Measurements from ENCODE around the gene PACRG. TPM values are rescaled to one million over a fixed set of nuclear protein-coding genes. Genes with fewer than 3 reads are reported as not detected.

Gene PACRG
- polyA plus RNA-seq, 2 of the 4 experiments (the other 2 are of a cell fraction): 0.14 to 0.30 TPM

DNA sequence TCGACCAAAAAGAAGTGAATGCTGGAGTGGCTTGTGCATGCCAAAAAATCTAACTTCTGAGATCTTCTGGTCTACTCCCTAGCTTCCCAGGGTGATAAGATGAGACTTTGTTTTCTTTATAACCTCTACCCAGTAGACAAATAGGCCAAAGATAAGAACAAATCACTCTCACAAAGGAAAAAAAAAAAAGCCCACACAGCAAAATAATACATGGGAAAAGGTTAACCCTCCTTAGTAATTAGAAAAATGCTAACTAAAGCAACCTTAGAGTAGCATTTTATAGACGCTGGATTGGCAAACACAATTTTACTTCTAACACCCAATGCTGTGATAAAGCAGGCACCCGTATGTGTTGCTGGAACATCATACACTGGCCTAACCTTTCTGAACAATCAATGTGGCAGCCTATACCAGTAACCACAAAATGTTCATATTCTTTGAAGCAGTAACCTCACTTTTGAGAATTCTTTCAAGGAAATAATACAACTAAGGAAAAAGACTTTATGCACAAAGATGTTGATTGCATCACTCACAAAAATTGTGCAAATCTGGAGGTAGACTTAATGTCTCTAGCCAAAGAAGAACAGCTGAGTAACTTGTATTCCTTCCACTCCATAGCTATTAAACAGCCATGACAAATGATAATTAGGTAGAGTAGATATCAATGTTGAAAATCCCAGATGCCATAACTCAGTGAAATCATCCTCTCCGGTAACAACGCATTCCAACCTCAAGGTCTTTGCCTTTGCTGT, 570.5 kb downstream of the PACRG start:
- CTCF ChIA-PET: interaction anchor here (0.6 kb wide), 1 partner anchor 312 kb away, joined by 3 read pairs; no protein-coding TSS in a partner anchor
- Histone ChIP-seq H3K4me2 (no peak overlapping the region), H3K27ac (no peak overlapping the region), H3K4me1 (no peaks in the 10 kb centered on the region), H3K4me3 (no peak overlapping the region), H3K9me3 (no peaks in the 10 kb centered on the region)
- POLR2A ChIA-PET: no interaction called here
- 74% methylated on average over 5 of the region's 5 CpGs for WGBS (ENCODE audit: missing lambda C conversion rate)
- ATAC-seq (no peak), DNase-seq (ENCODE audit: low read depth in 1 of 2, low spot score in 1 of 2) (no peak), FAIRE-seq (no peak)
- TF ChIP-seq BHLHE40 (IDR thresholded peaks at IDR 0.05; ENCODE audit: low read depth, low read length) (no peak), RNF2 (IDR thresholded peaks at IDR 0.05; ENCODE audit: borderline replicate concordance, low read depth) (no peak), KDM1A (IDR thresholded peaks at IDR 0.05; ENCODE audit: low read depth) (no peak), POLR2A (IDR thresholded peaks at IDR 0.05; ENCODE audit: low read length) (no peak), NFE2L2 (conservative IDR thresholded peaks at IDR 0.05; ENCODE audit: low read length) (no peak), GATA3 (IDR thresholded peaks at IDR 0.05; ENCODE audit: borderline replicate concordance) (no peak), JUNB (IDR thresholded peaks at IDR 0.05) (no peak), KDM5A (IDR thresholded peaks at IDR 0.05) (no peak), RARB (CRISPR knock-in tag; IDR thresholded peaks at IDR 0.05) (no peak), MAZ (IDR thresholded peaks at IDR 0.05; ENCODE audit: borderline replicate concordance, low read depth, low read length) (no peak)
- TF ChIP-seq, protein P1, sequence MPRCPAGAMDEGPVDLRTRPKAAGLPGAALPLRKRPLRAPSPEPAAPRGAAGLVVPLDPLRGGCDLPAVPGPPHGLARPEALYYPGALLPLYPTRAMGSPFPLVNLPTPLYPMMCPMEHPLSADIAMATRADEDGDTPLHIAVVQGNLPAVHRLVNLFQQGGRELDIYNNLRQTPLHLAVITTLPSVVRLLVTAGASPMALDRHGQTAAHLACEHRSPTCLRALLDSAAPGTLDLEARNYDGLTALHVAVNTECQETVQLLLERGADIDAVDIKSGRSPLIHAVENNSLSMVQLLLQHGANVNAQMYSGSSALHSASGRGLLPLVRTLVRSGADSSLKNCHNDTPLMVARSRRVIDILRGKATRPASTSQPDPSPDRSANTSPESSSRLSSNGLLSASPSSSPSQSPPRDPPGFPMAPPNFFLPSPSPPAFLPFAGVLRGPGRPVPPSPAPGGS (IDR thresholded peaks at IDR 0.05): no peak

DNA sequence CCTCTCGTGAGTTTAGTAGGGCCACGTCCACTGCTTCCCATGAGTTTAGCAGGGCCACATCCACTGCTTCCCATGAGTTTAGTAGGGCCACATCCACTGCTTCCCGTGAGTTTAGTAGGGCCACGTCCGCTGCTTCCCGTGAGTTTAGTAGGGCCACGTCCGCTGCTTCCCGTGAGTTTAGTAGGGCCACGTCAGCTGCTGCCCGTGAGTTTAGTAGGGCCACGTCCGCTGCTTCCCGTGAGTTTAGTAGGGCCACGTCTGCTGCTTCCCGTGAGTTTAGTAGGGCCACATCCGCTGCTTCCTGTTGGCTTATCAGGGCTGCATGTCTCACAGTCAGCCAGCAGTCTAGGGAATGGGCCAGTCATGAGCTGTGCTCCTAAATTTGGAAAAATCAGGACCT, 573.1 kb downstream of the PACRG start:
- ChIA-PET CTCF (no interaction called here), POLR2A (no interaction called here)
- no peaks in the 10 kb centered on the region for H3K4me1 ChIP-seq
- no peak overlapping the region for H3K27ac ChIP-seq
- no peak for TF ChIP-seq POLR2AphosphoS2 (conservative IDR thresholded peaks at IDR 0.05; ENCODE audit: low read length)
- no peak for TF ChIP-seq FOSB (CRISPR knock-in tag; IDR thresholded peaks at IDR 0.05)
- TF ChIP-seq HOXB13 (CRISPR knock-in tag; IDR thresholded peaks at IDR 0.05; ENCODE audit: low read depth): no peak
- TF ChIP-seq PHF8 (IDR thresholded peaks at IDR 0.05; ENCODE audit: borderline replicate concordance, low read depth): no peak
- no peak for TF ChIP-seq CEBPB (IDR thresholded peaks at IDR 0.05)
- TF ChIP-seq JUN (IDR thresholded peaks at IDR 0.05): no peak
- TF ChIP-seq, protein P2, sequence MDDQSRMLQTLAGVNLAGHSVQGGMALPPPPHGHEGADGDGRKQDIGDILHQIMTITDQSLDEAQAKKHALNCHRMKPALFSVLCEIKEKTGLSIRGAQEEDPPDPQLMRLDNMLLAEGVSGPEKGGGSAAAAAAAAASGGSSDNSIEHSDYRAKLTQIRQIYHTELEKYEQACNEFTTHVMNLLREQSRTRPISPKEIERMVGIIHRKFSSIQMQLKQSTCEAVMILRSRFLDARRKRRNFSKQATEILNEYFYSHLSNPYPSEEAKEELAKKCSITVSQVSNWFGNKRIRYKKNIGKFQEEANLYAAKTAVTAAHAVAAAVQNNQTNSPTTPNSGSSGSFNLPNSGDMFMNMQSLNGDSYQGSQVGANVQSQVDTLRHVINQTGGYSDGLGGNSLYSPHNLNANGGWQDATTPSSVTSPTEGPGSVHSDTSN (IDR thresholded peaks at IDR 0.05): no peak
- TF ChIP-seq MYC (IDR thresholded peaks at IDR 0.05; ENCODE audit: borderline replicate concordance, low read length): no peak
- no peak for TF ChIP-seq BHLHE40 (IDR thresholded peaks at IDR 0.05; ENCODE audit: low read depth, low read length)
- TF ChIP-seq HEYL (CRISPR knock-in tag; IDR thresholded peaks at IDR 0.05): no peak
- TF ChIP-seq MAZ (IDR thresholded peaks at IDR 0.05; ENCODE audit: borderline replicate concordance, low read depth, low read length): no peak
- TF ChIP-seq RNF2 (IDR thresholded peaks at IDR 0.05; ENCODE audit: borderline replicate concordance, low read depth): no peak
- no peak for TF ChIP-seq CBX8 (IDR thresholded peaks at IDR 0.05)
- TF ChIP-seq CHD2 (IDR thresholded peaks at IDR 0.05; ENCODE audit: low read length, partially characterized antibody): no peak
- H3K4me2 ChIP-seq: no peak overlapping the region
- DNase-seq (ENCODE audit: low read depth in 1 of 2, low spot score in 1 of 2): no peak
- no peak overlapping the region for H3K4me3 ChIP-seq
- no peak for ATAC-seq
- WGBS (ENCODE audit: missing lambda C conversion rate): 83% methylated on average over 3 of the region's 17 CpGs
- H3K9me3 ChIP-seq: no peaks in the 10 kb centered on the region
- FAIRE-seq: no peak
